ENCODE results near the gene B4GALNT2.

- TF ChIP-seq EZH2 (optimal IDR thresholded peaks at IDR 0.05; ENCODE audit: low read depth, low read length) (no peak), CTCF (IDR thresholded peaks at IDR 0.05; ENCODE audit: low read length) (no peak)
Measured at GRCh38 chr17:49194297-49194607, 61.7 kb downstream of the B4GALNT2 start.

All from MM.1S (cell line).